RWPE2 (cell line): ENCODE results near the gene PID1.

Source experiments
- ATAC-seq: fragments of 200-7000 bp; cut with Tn5 transposase; 3 replicates; pipeline ENCODE4 v1.9.1; 2021; ENCODE audit warnings: low read depth
- DNase-seq: peaks from one replicate; pipeline ENCODE4 v3.0.0-alpha.2; 2020; ENCODE audit warnings: low spot score
- H3K27ac ChIP-seq: fragments of 450-650 bp; 2 replicates; pipeline ENCODE4 v1.5.1; 2017; ENCODE audit warnings: mild to moderate bottlenecking; ENCODE audit not compliant: poor library complexity, severe bottlenecking
- H3K27me3 ChIP-seq: fragments of 250-450 bp; sonication (Bioruptor Pico); 2 replicates; pipeline ENCODE4 v1.5.1; 2021; ENCODE audit warnings: mild to moderate bottlenecking, moderate library complexity; ENCODE audit not compliant: insufficient read depth, poor library complexity, severe bottlenecking
- H3K36me3 ChIP-seq: fragments of 250-450 bp; sonication (Bioruptor Pico); 2 replicates; pipeline ENCODE4 v1.5.1; 2020; ENCODE audit warnings: low read depth, mild to moderate bottlenecking, moderate library complexity
- H3K4me1 ChIP-seq: fragments of 250-450 bp; sonication (Bioruptor Pico); 2 replicates; pipeline ENCODE4 v1.5.1; 2021; ENCODE audit warnings: mild to moderate bottlenecking, moderate library complexity; ENCODE audit not compliant: insufficient read depth, poor library complexity, severe bottlenecking
- H3K4me3 ChIP-seq: fragments of 250-450 bp; sonication (Bioruptor Pico); 2 replicates; pipeline ENCODE4 v1.5.1; 2021; ENCODE audit warnings: mild to moderate bottlenecking, moderate library complexity; ENCODE audit not compliant: severe bottlenecking
- H3K9me3 ChIP-seq: fragments of 250-450 bp; sonication (Bioruptor Pico); 2 replicates; pipeline ENCODE4 v1.5.1; 2021; ENCODE audit warnings: mild to moderate bottlenecking, moderate library complexity; ENCODE audit not compliant: severe bottlenecking
- CTCF ChIP-seq: fragments of 450-650 bp; IDR thresholded peaks from one replicate; pipeline ENCODE4 v1.5.1; 2017; ENCODE audit warnings: mild to moderate bottlenecking, moderate library complexity; ENCODE audit not compliant: poor library complexity, severe bottlenecking

Gene PID1

GRCh38 chr2:229265727-229266126 is 5.4 kb downstream of the PID1 start:
- no peaks in the 10 kb centered on the region for H3K27me3 ChIP-seq
- no peaks in the 10 kb centered on the region for H3K9me3 ChIP-seq
- no peak for DNase-seq
- H3K27ac ChIP-seq, result no peak overlapping the region
- peaks cover 18% of the 10 kb centered on the region for H3K36me3 ChIP-seq
- H3K4me3 ChIP-seq, result no peak overlapping the region
- no peak for TF ChIP-seq CTCF
- ATAC-seq, result no peak
- H3K4me1 ChIP-seq, result peaks cover 3% of the 10 kb centered on the region

GRCh38 chr2:229261599-229261998 is 9.5 kb downstream of the PID1 start:
- no peak for ATAC-seq
- H3K4me3 ChIP-seq, result no peak overlapping the region
- no peak for DNase-seq
- no peaks in the 10 kb centered on the region for H3K27me3 ChIP-seq
- TF ChIP-seq CTCF, result no peak
- H3K36me3 ChIP-seq, result peaks cover 27% of the 10 kb centered on the region; the same call in 1 of the 2 replicates
- no peaks in the 10 kb centered on the region for H3K9me3 ChIP-seq
- no peaks in the 10 kb centered on the region for H3K4me1 ChIP-seq
- H3K27ac ChIP-seq, result no peak overlapping the region

- Histone ChIP-seq H3K36me3 (peaks cover 27% of the 10 kb centered on the region; the same call in 1 of the 2 replicates), H3K4me3 (no peak overlapping the region), H3K4me1 (no peaks in the 10 kb centered on the region), H3K27me3 (no peaks in the 10 kb centered on the region), H3K27ac (no peak overlapping the region), H3K9me3 (no peaks in the 10 kb centered on the region)
- no peak for ATAC-seq
- DNase-seq, result no peak
- no peak for TF ChIP-seq CTCF
Observed at GRCh38 chr2:229261076-229261475, 10.0 kb downstream of the PID1 start.

GRCh38 chr2:229257985-229258384 is 13.1 kb downstream of the PID1 start:
- TF ChIP-seq CTCF, result no peak

GRCh38 chr2:229256376-229256775 is 14.7 kb downstream of the PID1 start:
- ATAC-seq (no peak), DNase-seq (no peak)
- TF ChIP-seq CTCF, result no peak
- H3K4me1 ChIP-seq, result no peaks in the 10 kb centered on the region
- H3K27me3 ChIP-seq, result no peaks in the 10 kb centered on the region
- H3K36me3 ChIP-seq, result peaks cover 17% of the 10 kb centered on the region; the same call in 1 of the 2 replicates
- no peak overlapping the region for H3K27ac ChIP-seq
- H3K4me3 ChIP-seq, result no peak overlapping the region
- H3K9me3 ChIP-seq, result no peaks in the 10 kb centered on the region

More at GRCh38 chr2:229257985-229258384, 13.1 kb downstream of the PID1 start:
- Histone ChIP-seq H3K27ac (no peak overlapping the region), H3K27me3 (no peaks in the 10 kb centered on the region), H3K36me3 (peaks cover 27% of the 10 kb centered on the region; the same call in 1 of the 2 replicates), H3K4me1 (no peaks in the 10 kb centered on the region), H3K9me3 (no peaks in the 10 kb centered on the region), H3K4me3 (no peak overlapping the region)
- no peak for DNase-seq
- ATAC-seq, result no peak
